ENCODE measurements around the gene MAN2B2. TPM values are rescaled to one million over a fixed set of nuclear protein-coding genes. Genes with fewer than 3 reads are reported as not detected.

Gene MAN2B2
- total and polyA plus RNA-seq, 9 of the 15 experiments (the other 6 are each of a cell fraction or from before 2014, with no cell fraction given) = 0.21 to 8.8 (median 3.7) TPM

- Histone ChIP-seq H3K36me3 (ENCODE audit: control insufficient read depth, insufficient read depth, low read length) (peaks cover 8% of the 10 kb centered on the region; the same call in 1 of the 3 replicates), H4K20me1 (replicated peaks; ENCODE audit: control insufficient read depth, insufficient read depth, low read length) (no peaks in the 10 kb centered on the region), H3K9ac (ENCODE audit: insufficient read depth in 1 of 2, low read depth in 2 of 2, low read length in 2 of 2) (no peak overlapping the region), H3K9me3 (replicated peaks; ENCODE audit: control insufficient read depth, insufficient read depth, low read depth, low read length) (no peaks in the 10 kb centered on the region; the same call in 1 of the 2 replicates), H3K4me2 (ENCODE audit: insufficient read depth, low read length) (no peak overlapping the region), H3K27me3 (ENCODE audit: control insufficient read depth in 2 of 2, insufficient read depth in 2 of 2, low read length in 2 of 2) (no peaks in the 10 kb centered on the region; a peak in 1 of 5 replicates), H3K79me2 (ENCODE audit: control insufficient read depth, insufficient read depth, low read length) (no peaks in the 10 kb centered on the region), H2AFZ (ENCODE audit: low read depth, low read length) (no peak overlapping the region), H3K27ac (ENCODE audit: extremely low read depth, low read depth, low read length) (no peak overlapping the region), H3K4me3 (no peak overlapping the region), H3K4me1 (replicated peaks in 1 of 2; ENCODE audit: control insufficient read depth in 2 of 2, insufficient read depth in 2 of 2, low read length in 2 of 2) (peaks cover 0 to 12% of the 10 kb centered on the region in 2 experiments; a peak in 1 of 5 replicates), H3K9me1 (ENCODE audit: control insufficient read depth, insufficient read depth, low read length) (no peaks in the 10 kb centered on the region)
- POLR2A ChIA-PET = interaction anchor here (0.6 to 2.0 kb wide), 4 partner anchors 15 to 28 kb away, joined by 3 to 7 read pairs (median 4); partner anchors contain the start of gene MRFAP1
- BruUV-seq (replicated peaks) = no TSS peak
- FAIRE-seq = no peak
- ATAC-seq = no peak
- 64% methylated on average over 11 of the region's 11 CpGs for WGBS (ENCODE audit: insufficient coverage, low coverage, missing lambda C conversion rate)
- in situ Hi-C loops (cut with MboI) = no loop called here
- CTCF ChIA-PET (ENCODE audit: low intra/inter-chr PET ratio) = no interaction called here
- TF ChIP-seq HNRNPK (IDR thresholded peaks at IDR 0.05; ENCODE audit: low read depth, low read length, poor library complexity, severe bottlenecking) (no peak), TEAD1 (CRISPR knock-in tag; IDR thresholded peaks at IDR 0.05) (no peak), IFI16 (CRISPR knock-in tag; IDR thresholded peaks at IDR 0.05) (no peak), KLF6 (CRISPR knock-in tag; IDR thresholded peaks at IDR 0.05; ENCODE audit: borderline replicate concordance) (no peak), RNF2 (IDR thresholded peaks at IDR 0.05) (no peak), SUPT5H (IDR thresholded peaks at IDR 0.05) (no peak), SMARCA5 (IDR thresholded peaks at IDR 0.05) (no peak), ZKSCAN1 (IDR thresholded peaks at IDR 0.05; ENCODE audit: low read depth, low read length) (no peak), FOXA1 (IDR thresholded peaks at IDR 0.05; ENCODE audit: borderline replicate concordance) (no peak), HDAC1 (IDR thresholded peaks at IDR 0.05) (no peak), ZNF24 (IDR thresholded peaks at IDR 0.05) (no peak), ZNF583 (CRISPR knock-in tag; IDR thresholded peaks at IDR 0.05) (no peak)
- intact Hi-C loops (cut with micrococcal nuclease) = no loop called here
- DNase-seq (ENCODE audit: extremely low read depth in 1 of 4, low spot score in 3 of 4) = no peak
These were observed 39.8 kb downstream of the MAN2B2 start for GRCh38 chr4:6614701-6615230.

All from K562 (cell line).